ENCODE measurements around the gene IRF1.

DNA sequence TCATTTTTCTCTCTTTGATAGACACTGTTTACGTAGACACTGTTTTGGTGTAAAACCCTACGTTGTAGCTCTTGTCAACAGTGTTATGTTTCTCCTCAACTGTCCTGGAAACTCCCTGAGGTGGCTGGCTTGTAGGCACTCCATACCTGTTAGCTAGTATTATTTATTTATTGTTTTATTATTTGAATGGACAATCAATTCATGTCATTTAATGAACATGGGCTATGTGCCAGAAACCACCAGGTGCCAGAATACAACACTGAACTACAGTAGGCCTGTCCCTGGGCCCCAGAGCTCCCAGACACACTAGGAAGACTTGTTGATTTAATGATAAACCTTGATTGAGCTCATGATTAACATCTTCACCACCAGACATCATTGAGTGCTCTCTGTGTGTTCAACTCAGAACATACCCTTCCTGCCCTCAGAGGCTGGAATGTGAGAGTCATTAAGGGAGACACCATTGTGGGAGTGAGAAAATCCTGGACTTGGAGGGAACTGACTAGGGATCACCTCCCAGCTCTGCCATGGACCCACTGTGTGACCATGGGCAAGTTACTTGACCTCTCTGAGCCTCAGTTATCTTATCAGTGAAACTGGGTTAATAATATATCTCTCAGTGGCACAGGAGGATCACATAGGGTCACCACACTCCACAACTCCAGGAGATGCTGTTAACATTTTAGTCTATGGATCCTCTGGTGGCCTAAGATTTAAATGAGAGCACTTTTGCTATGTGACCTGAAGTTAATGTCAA lies 19.2 kb downstream of the IRF1 start:
- TF ChIP-seq, protein P1, sequence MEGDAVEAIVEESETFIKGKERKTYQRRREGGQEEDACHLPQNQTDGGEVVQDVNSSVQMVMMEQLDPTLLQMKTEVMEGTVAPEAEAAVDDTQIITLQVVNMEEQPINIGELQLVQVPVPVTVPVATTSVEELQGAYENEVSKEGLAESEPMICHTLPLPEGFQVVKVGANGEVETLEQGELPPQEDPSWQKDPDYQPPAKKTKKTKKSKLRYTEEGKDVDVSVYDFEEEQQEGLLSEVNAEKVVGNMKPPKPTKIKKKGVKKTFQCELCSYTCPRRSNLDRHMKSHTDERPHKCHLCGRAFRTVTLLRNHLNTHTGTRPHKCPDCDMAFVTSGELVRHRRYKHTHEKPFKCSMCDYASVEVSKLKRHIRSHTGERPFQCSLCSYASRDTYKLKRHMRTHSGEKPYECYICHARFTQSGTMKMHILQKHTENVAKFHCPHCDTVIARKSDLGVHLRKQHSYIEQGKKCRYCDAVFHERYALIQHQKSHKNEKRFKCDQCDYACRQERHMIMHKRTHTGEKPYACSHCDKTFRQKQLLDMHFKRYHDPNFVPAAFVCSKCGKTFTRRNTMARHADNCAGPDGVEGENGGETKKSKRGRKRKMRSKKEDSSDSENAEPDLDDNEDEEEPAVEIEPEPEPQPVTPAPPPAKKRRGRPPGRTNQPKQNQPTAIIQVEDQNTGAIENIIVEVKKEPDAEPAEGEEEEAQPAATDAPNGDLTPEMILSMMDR (IDR thresholded peaks at IDR 0.05 in 8 of 11, conservative IDR thresholded peaks at IDR 0.05 in 3 of 11): no peak
- TF ChIP-seq POLR2A (IDR thresholded peaks at IDR 0.05) (no peak), POLR2AphosphoS5 (IDR thresholded peaks at IDR 0.05) (no peak)
